ENCODE measurements around the gene RNF180.

Gene RNF180

GRCh38 chr5:64165500-64166200, at the start of gene RNF180:
Gene RNF180, plus strand, starts transcription at chr5:64165843. Its CDS starts 34,965 bp downstream, at chr5:64200808.
- no peak for DNase-seq

GRCh38 chr5:64125521-64125920, 40.1 kb upstream of the RNF180 start:
- DNase-seq: no peak

- no peak for DNase-seq
These were observed 39.4 kb upstream of the RNF180 start for GRCh38 chr5:64126202-64126741.

GRCh38 chr5:64140018-64140417, 25.6 kb upstream of the RNF180 start:
- DNase-seq: no peak

- no peak for DNase-seq
These were observed 21.0 kb upstream of the RNF180 start for GRCh38 chr5:64144425-64145215.

- no peak for DNase-seq
These were observed 20.3 kb upstream of the RNF180 start for GRCh38 chr5:64145216-64145895.

GRCh38 chr5:64147379-64147778, 18.3 kb upstream of the RNF180 start:
- DNase-seq: no peak

- no peak for DNase-seq
These were observed 17.7 kb upstream of the RNF180 start for GRCh38 chr5:64147849-64148441.

GRCh38 chr5:64149268-64149667, 16.4 kb upstream of the RNF180 start:
- no peak for DNase-seq

GRCh38 chr5:64149857-64150521, 15.7 kb upstream of the RNF180 start:
- DNase-seq: no peak

- DNase-seq: no peak
These were observed 9.4 kb upstream of the RNF180 start for GRCh38 chr5:64156261-64156660.

GRCh38 chr5:64158827-64159226, 6.8 kb upstream of the RNF180 start:
- DNase-seq: no peak

GRCh38 chr5:64160201-64160600, 5.4 kb upstream of the RNF180 start:
- DNase-seq: no peak

- DNase-seq: no peak
These were observed 4.2 kb upstream of the RNF180 start for GRCh38 chr5:64161420-64161819.

GRCh38 chr5:64163135-64163534, 2.5 kb upstream of the RNF180 start:
- DNase-seq: no peak

- DNase-seq: no peak
These were observed 1.9 kb upstream of the RNF180 start for GRCh38 chr5:64163746-64164145.

GRCh38 chr5:64164166-64164565, 1.5 kb upstream of the RNF180 start:
- no peak for DNase-seq

- no peak for DNase-seq
These were observed 513 bp upstream of the RNF180 start for GRCh38 chr5:64165160-64165499.

- DNase-seq: no peak
These were observed 737 bp downstream of the RNF180 start for GRCh38 chr5:64166201-64166959.

- DNase-seq: no peak
These were observed 10.7 kb downstream of the RNF180 start for GRCh38 chr5:64176301-64176700.

GRCh38 chr5:64180661-64181343, 15.2 kb downstream of the RNF180 start:
- no peak for DNase-seq

Data from activated CD4-positive, alpha-beta T cell treated with anti-CD3 and anti-CD28 coated beads for 1 hour (primary cell).